Kidney capillary endothelial cell (primary cell): ENCODE results near the gene ZBTB45.

Experiments used
- DNase-seq: peaks from one replicate; pipeline ENCODE4 v3.0.0-alpha.2; 2018; ENCODE audit warnings: low spot score

Gene ZBTB45

GRCh38 chr19:58538257-58539168, 18.9 kb upstream of the ZBTB45 start:
- DNase-seq = no peak

- no peak for DNase-seq
These were observed 17.5 kb upstream of the ZBTB45 start for GRCh38 chr19:58536852-58537798.

DNA sequence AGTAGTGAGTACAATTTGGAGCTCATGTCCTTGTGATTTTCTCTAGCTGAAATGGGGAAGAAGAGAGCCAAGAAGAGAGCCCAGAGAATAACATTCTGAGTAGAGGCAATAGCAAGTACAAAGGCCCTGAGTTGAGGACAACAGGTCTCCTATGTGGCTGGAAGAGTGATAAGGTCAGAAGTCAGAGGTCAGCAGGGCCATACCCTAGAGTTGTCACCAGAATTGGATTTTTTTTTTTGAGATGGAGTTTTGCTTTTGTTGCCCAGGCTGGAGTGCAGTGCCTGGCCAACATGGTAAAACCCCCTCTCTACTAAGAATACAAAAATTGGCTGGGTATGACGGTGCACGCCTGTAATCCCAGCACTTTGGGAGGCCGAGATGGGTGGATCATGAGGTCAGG, 16.2 kb upstream of the ZBTB45 start:
- DNase-seq = no peak

DNA sequence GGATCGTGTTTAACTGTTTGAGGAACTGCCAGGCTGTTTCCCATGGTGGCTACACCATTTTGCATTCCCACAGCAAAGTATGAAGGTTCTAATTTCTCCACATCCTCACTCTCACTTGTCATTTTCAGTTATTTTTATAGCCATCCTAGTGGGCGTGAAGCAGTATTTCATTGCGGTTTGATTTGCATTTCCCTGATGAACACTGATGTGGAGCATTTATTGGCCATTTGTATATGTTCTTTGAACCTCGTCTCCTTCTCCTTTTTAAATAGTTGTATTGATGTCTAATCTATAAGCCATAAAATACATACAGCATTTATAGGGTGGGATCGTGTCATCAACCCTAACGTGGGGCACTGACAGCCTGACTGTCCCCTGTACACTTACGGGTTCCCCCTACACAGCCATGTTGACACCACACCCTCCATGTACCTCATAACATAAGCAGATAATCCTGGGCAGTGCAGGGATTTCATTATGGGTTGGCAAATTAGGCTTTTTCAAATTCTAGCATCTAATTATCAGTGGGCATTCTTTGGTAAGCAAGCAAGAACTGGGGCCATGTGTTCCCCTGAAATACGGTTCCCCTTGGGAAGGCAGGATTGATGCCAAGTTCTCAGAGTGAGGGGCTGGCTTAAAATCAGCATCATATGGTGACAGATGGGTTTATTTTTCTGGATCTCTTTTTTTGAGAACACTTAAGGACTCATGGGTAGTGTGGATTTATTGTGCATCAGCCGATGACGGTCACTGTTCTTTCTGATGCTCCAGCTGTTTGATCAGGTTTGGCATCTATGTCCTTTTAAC, 11.6 kb upstream of the ZBTB45 start:
- no peak for DNase-seq

- DNase-seq = no peak
These were observed 9.8 kb upstream of the ZBTB45 start for GRCh38 chr19:58529405-58529804.

GRCh38 chr19:58522709-58523108, 3.1 kb upstream of the ZBTB45 start:
- DNase-seq = no peak

DNA sequence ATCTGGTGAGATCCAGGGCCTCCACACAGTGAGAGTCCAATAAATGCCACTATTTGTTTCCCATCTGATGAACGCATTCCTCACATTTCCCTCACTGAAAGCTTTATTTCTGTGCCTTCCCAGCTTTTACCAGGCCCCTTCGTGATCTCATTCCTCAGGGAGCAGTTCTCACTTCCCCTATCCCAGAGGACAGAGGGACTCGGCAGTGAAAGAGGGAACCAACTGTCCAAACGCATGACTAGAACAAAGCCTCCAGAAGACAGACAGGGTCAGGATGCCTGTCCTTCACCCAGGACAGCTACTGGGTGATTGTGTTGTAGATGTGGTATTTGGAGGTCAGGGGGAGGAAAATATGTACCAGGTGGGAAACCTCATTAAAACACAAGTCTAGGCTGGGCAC, 2.0 kb upstream of the ZBTB45 start:
- no peak for DNase-seq

- DNase-seq = no peak
These were observed 618 bp upstream of the ZBTB45 start for GRCh38 chr19:58520257-58520599.

DNA sequence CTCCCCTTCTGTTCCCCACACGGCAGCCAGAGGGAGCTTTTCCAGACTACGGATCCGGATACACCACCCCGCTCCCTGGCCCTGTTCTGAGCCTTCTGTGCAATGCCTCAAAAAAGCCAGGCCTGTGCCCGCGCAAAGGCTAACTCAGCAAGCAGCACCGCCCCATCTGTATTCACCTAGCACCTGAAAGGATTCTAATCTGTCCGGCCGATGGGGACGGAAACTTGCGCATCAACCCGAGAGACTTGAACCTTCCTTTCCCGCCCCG, 589 bp downstream of the ZBTB45 start:
- DNase-seq = peak; percentile 58

- no peak for DNase-seq
These were observed 1.1 kb downstream of the ZBTB45 start for GRCh38 chr19:58518256-58519086.

DNA sequence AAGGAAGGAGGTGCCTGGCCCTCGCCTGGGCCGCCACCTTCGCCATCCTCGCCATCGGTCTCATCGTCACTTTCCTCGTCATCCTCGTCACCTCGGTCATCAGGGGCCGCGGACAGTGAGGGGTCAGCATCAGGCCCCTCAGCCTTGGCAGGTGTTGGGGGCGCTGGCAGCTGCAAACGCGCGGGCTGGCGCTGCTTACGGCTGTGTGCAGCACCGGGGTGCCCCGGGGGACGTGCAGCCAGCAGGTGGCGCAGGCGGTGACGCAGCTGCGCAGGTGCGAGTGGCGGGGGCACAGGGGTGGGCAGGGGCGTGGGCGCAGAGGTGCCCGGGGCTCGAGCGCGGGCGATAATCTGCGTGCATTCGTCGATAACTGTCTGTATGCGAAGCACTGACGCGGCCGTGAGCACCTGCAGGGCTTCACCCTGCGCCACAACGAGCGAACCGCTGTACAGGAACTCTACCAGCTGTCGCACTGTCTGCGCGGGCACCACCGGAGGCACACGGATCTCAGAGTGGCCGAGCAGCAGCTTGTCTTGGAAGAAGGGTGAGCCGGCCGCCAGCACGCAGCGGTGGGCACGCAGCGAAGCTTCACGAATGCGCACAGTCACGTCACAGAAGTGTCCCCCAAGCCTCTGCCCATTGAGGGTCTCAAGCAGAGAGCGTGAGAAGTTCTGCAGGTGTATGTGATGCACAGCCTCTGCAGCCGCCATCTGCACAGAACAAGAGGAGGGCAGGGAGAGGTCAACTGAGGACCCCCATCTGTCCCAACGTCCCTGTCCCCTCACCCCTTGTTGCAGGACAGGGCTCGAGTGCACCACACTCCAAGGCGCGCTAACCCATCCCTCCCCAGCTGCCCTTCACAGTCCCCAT, 2.4 kb downstream of the ZBTB45 start:
- no peak for DNase-seq

DNA sequence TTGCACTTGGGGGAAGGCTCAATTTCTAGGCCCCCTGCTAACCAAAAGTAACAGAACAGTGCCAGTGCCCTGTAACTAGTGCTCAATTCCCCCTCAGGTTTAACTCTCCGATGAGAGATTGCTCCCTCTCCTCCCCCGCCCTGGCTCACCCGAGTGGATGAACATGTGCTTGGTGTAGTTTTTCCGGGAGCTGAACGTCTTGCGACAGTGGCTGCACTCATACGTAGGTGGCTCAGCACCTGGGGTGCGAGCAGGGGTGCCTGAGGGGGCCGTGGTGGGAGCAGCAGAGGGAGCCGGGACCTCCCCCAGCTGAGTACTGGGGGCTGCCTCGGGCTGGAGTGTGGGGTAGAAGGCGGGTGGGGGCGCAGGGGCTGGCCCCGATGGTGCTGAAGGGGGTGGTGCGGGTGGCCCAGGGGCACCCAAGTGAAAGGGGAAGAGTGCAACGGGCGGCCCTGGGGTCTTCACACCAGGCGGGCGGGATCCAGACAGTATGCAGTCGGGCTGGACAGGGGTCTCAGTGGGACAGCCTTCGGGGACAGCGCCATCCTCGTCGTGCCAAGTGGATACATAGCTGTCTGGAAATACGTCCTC, 3.3 kb downstream of the ZBTB45 start:
- no peak for DNase-seq

DNA sequence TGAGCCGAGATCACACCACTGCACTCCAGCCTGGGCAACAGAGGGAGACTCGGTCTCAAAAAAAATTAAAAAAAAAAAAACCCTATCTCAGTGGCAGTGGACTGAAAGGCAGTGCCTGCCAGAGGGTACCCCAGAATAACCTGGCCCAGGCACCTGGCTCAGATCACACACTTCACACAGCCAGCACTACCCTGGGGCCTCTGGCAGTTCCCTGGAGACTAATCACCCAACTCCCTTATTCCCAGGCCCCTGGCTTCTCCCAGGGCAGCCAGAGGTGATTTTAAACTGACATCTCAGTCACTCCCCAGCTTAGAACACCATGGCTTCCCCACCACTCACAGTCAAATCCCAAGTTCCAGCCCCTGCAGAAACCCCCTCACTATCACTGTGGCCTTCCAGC, 4.4 kb downstream of the ZBTB45 start:
- DNase-seq = no peak

GRCh38 chr19:58514564-58515022, 5.0 kb downstream of the ZBTB45 start:
- DNase-seq = no peak

GRCh38 chr19:58513694-58514563, 5.7 kb downstream of the ZBTB45 start:
- peak; percentile 86 for DNase-seq

- DNase-seq = no peak
These were observed 6.4 kb downstream of the ZBTB45 start for GRCh38 chr19:58513213-58513693.

DNA sequence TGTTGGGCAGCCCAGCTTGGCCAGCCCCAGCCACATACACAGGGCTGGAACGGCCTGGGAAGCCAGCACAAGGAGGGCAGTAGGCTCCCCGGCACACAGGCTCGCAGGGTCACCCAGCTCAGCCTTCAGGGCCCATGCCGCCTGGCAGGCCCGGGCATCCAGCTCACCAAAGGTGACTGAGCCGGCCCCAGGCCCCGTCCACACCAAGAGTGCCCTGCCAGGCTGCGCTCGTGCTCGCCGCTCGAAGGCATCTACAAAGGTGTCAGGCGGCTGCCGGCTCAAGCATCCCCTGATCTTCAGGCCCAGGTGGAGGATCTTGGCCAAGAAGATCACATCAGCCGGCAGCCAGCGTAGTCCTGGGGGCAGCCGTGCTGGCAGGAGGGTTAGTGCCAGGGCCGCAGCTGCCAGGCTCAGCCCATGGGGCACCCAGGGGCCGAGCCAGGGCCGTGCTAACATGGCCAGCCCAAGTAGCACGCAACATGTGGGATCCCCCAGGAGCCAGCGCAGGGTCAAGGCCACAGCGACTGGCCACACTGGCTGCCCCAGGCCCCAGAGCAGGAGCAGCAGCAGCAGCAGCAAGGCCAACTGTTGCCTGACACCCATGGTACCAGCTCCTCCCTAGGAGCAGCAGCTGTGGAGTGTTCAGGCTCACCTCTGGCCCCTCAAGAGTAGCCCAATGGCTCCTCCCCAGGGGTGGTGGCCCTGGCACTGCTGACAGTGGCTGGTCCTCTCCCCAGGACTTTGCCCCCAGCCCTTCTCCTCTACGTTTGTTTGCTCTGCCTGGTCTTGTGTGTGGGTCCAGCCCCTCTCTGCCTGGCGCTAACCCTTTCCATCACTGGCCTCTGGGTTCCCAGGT, 8.0 kb downstream of the ZBTB45 start, which contains the start of gene SLC27A5:
SLC27A5 (minus strand) TSS at position 640 of the 856 bp plus-strand sequence; CDS start at position 603, 37 bp downstream.
- no peak for DNase-seq
